ENCODE measurements around the gene THOC6. TPM values are rescaled to one million over a fixed set of nuclear protein-coding genes. Genes with fewer than 3 reads are reported as not detected.

THOC6 gene
- total RNA-seq (2014; rRNA removed; shearing (Covaris generic)): 24.0 and 25.5 TPM in 2 replicates

- DNase-seq (ENCODE audit: low read depth): peak; percentile 99
Observed at GRCh38 chr16:3023669-3024478, at the start of gene THOC6, which contains the start of gene HCFC1R1. THOC6 (plus strand) TSS chr16:3024035; CDS start chr16:3024327, 292 bp downstream. HCFC1R1 (minus strand) TSS chr16:3023942; CDS start chr16:3023941, 1 bp downstream.

GRCh38 chr16:2974319-2975056 lies 49.3 kb upstream of the THOC6 start:
- DNase-seq (ENCODE audit: low read depth): no peak

GRCh38 chr16:2975161-2975795 lies 48.6 kb upstream of the THOC6 start:
- no peak for DNase-seq (ENCODE audit: low read depth)

- no peak for DNase-seq (ENCODE audit: low read depth)
Observed at GRCh38 chr16:2976201-2976600, 47.6 kb upstream of the THOC6 start.

- DNase-seq (ENCODE audit: low read depth): no peak
Observed at GRCh38 chr16:2976673-2977072, 47.2 kb upstream of the THOC6 start.

GRCh38 chr16:2977440-2977839 lies 46.4 kb upstream of the THOC6 start:
- DNase-seq (ENCODE audit: low read depth): no peak

GRCh38 chr16:2979669-2980226 lies 44.1 kb upstream of the THOC6 start:
- DNase-seq (ENCODE audit: low read depth): no peak

- peak; percentile 91 for DNase-seq (ENCODE audit: low read depth)
Observed at GRCh38 chr16:2980227-2981176, 43.3 kb upstream of the THOC6 start, which contains the start of gene PKMYT1. PKMYT1 (minus strand) TSS chr16:2980446; CDS start chr16:2979657, 789 bp downstream.

GRCh38 chr16:2981177-2981898 lies 42.5 kb upstream of the THOC6 start:
- DNase-seq (ENCODE audit: low read depth): no peak

- DNase-seq (ENCODE audit: low read depth): no peak
Observed at GRCh38 chr16:2981899-2982250, 42.0 kb upstream of the THOC6 start.

GRCh38 chr16:2982402-2982801 lies 41.4 kb upstream of the THOC6 start:
- no peak for DNase-seq (ENCODE audit: low read depth)

GRCh38 chr16:2983706-2984136 lies 40.1 kb upstream of the THOC6 start:
- peak; percentile 88 for DNase-seq (ENCODE audit: low read depth)

GRCh38 chr16:2985462-2985861 lies 38.4 kb upstream of the THOC6 start:
- no peak for DNase-seq (ENCODE audit: low read depth)

GRCh38 chr16:2985893-2986355 lies 37.9 kb upstream of the THOC6 start:
- DNase-seq (ENCODE audit: low read depth): no peak

- DNase-seq (ENCODE audit: low read depth): no peak
Observed at GRCh38 chr16:2986623-2987188, 37.1 kb upstream of the THOC6 start.

- DNase-seq (ENCODE audit: low read depth): no peak
Observed at GRCh38 chr16:2987286-2987685, 36.5 kb upstream of the THOC6 start.

- DNase-seq (ENCODE audit: low read depth): no peak
Observed at GRCh38 chr16:2987833-2988232, 36.0 kb upstream of the THOC6 start.

GRCh38 chr16:2988590-2989099 lies 35.2 kb upstream of the THOC6 start:
- DNase-seq (ENCODE audit: low read depth): no peak

GRCh38 chr16:2990891-2991290 lies 32.9 kb upstream of the THOC6 start:
- no peak for DNase-seq (ENCODE audit: low read depth)
